ENCODE data around the gene TMOD3.
"Not testable (repeated sequence)": the region's sequence is repeated elsewhere in the genome, so short reads cannot be mapped to it uniquely, and the experiment has no call there.

The TMOD3 gene

DNA sequence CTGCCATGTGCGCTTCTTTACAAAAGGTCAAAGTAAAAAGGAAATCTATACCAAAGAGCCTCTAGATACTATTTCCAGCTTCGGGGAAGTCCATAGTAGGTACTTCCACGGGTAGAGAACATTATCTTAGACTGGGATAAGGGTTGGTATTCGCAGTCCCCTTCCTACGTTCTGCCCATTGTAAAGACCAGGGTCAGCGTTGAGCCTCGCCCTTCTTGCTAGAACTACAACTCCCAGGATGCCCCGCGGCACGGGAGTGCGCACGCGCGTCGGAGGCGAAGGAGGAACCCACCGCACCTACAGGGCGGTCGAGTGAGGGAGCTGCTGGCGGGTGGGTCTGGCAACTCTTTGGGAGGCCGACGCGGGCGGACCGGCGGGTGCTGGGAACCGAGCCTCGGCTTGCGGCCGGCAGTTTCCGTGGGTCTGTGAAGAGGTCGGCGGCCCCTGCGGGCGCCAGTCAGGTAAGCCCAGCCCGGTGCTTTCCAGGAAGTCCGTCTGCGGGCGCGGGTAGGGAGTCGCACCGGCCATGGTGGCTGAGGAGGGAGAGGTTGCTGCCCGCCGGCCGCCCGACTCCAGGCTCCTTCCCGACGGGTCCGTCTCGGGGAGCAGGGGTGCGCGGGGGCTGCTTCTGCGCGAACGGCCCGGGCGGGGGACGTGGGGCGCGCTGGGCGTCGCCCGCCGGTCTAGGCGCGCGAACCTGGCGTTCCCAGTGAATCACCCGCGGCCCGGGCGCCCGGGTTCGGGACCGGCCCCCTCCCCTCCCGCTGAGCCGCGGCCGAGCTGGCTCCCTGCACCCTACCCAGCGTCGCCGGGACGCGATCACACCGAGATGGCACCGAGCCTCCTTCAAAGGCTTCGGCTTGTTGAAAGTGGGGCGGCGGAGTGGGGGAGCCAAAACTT, at the start of gene TMOD3:
Gene TMOD3, plus strand, starts transcription at position 278 of the 900 bp plus-strand sequence. CDS start 33,232 bp downstream, outside the sequence.
- peak; percentile 91 for DNase-seq

DNA sequence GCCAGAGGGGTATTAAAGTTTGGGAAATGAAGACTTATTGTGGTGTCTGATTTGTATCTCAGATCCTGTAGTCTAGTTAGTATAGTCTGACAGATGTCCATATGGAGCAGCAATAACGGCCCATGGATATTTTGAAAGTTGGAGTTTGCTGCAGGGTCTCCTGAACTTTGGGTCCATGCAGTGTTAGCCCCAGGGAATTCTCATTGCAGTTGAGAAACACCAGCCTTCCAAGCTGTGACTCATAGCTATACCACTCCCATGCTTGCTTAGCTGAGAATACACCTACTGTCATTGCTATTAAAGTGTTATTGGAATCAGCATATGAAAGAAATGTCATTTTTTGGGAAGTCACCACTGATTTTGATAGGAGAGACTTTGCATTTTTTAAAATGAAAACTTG, 48.8 kb upstream of the TMOD3 start:
- DNase-seq = no peak

DNA sequence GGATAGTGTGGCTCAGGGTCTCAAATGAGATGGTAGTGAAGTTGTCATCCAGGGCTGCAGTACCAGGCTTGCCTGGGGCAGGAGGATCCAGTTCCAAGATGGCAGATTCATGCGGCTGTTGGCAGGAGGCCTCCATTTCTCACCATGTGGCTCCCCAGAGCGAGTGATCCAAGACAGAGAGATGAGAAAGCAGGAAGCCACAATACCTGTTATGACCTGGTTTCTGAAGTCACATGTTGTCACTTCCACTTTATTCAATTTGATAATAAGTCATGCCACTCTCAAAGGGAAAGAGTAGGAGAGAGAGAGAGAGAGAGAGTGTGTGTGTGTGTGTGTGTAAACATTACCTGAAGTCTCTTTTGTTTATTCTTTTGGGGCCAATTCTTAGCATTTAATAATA, 47.9 kb upstream of the TMOD3 start:
- no peak for DNase-seq

DNA sequence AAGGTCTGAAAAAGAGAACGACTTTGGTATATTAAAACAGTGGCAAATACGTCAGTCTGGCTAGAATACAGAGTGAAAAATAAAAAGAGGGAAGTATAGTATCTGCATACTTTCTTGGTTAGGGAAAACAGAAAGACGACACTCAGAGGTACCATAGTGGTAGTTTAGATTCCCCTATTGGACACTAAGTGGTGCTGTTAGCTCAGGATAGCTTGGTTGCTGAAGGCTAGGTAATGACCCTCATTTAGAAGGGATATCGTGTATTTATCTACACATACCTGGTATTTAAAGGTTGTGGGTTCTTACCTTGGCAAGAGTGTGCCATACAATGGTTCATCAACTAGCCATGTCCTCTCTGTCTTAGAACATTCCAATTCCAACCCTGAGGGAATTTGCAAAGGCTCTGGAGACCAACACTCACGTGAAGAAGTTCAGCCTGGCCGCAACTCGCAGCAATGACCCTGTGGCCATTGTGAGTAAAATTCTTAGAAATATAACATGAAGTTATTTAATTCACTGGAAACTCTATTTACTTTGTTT, 47.0 kb upstream of the TMOD3 start:
- DNase-seq = no peak

DNA sequence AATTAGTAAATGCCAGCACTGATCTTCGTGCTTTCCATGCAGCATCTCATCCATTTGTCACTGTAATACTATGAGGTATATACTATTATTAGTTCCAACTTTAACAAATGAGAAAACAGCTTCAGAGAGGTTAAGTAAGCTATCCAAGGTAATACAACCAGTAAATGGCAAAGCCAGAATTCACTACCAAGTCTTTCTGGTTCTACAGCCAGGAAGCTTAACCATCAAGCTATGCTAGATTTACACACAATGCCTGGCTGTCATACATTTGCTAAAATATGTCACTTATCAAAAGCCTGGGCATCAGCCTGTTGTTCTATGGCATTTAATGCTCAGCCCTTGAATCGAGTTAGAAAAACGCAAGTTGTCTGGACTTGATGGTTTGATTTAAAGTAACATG, 45.5 kb upstream of the TMOD3 start:
- no peak for DNase-seq

DNA sequence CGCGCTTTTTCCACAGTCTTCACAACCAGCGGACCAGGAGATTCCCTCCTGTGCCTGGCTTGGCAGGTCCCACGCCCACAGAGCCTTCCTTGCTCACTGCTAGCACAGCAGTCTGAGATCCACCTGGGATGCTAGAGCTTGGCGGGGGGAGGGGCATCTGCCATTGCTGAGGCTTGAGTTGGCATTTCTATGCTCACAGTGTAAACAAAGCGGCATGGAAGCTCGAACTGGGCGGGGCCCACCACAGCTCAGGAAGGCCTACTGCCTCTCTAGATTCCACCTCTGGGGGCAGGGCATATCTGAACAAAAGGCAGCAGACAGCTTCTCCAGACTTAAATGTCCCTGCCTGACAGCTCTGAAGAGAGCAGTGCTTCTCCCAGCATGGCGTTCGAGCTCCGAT, 42.3 kb upstream of the TMOD3 start:
- not testable (repeated sequence) for DNase-seq

DNA sequence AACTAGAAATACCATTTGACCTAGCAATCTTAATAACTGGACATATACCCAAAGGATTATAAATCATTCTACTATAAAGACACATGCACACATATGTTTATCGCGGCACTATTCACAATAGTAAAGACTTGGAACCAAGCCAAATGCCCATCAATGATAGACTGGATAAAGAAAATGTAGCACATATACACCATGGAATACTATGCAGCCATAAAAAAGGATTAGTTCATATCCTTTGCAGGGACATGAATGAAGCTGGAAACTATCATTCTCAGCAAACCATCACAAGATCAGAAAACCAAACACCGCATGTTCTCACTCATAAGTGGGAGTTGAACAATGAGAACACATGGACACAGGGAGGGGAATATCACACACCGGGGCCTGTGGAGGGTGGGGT, 37.0 kb upstream of the TMOD3 start:
- not testable (repeated sequence) for DNase-seq

DNA sequence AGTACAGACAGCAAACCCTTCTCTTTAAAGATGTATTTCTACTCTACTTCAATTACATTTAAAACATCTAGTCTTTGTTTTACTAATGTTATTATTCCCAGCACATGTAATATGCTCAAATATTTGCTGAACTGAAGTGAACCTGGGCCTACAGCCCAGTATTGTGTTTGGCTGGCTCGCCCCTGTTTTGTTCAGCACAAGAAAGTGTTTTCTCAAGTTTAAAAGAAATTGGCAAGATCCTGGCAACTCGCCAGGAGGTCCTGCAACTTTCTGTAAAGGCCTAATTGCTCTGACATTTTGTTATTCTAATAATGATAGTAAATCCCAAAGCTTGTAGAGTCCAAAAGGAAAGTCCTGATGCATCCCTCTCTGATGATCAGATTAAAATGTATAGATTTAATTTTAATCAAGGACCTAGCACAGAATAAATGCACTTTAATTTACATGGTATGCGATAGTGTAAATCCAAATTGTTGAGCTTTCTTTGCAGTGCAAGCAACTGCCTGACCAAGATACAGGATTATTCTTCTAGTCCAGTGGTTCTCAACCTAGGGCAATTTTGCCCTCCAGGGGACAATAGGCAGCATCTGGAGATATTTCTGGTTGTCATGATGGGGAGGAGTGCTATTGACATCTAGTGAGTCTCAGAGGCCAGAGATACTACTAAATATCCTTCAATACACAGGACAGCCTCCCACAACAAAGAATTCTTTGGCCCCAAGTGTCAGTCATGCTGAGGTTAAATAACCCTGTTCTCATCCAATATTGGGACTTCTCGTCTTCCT, 35.7 kb upstream of the TMOD3 start:
- no peak for DNase-seq

DNA sequence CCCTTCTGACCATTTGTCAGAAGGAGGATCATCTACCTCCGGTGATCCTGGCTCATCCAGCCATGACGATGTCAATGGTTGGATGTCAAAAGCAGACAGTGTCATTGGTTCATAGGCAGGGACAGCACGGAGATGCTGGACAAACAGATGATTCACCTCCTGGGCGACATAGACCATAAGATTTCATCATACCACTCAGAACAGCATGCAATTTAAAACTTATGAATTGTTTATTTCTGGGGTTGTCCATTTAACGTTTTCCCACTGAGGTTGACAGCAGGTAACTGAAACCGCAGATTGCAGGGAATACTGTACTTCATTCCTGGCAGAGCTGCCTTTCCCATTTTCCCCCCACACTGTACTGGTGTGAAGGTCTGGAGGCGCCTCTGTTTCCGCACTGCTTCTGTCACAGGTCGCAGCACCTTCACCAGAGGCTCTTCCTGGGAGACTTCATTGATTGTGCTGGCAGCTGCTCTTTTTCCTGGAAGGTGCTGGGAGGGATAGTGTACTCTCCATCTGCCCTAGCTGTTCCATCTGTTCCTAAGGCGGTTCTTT, 32.5 kb upstream of the TMOD3 start:
- no peak for DNase-seq

DNA sequence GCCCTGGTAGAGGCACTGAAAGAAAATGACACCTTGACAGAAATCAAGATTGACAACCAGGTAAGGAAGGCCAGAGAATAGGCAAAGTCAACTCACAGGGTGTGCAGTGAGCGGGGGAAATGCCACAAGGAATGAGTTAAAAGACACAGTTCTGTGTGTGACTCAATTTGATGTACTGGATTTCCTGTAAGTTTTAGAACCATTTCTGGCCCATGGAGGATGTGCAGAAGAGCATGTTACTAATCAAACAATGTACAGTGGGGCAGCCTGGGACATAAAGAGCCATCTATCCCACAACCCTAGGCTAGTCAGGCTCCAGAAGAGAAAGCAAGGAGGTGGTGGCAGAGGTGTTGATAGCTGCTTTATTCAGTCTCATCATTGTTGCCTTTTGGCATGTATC, 31.2 kb upstream of the TMOD3 start:
- no peak for DNase-seq

DNA sequence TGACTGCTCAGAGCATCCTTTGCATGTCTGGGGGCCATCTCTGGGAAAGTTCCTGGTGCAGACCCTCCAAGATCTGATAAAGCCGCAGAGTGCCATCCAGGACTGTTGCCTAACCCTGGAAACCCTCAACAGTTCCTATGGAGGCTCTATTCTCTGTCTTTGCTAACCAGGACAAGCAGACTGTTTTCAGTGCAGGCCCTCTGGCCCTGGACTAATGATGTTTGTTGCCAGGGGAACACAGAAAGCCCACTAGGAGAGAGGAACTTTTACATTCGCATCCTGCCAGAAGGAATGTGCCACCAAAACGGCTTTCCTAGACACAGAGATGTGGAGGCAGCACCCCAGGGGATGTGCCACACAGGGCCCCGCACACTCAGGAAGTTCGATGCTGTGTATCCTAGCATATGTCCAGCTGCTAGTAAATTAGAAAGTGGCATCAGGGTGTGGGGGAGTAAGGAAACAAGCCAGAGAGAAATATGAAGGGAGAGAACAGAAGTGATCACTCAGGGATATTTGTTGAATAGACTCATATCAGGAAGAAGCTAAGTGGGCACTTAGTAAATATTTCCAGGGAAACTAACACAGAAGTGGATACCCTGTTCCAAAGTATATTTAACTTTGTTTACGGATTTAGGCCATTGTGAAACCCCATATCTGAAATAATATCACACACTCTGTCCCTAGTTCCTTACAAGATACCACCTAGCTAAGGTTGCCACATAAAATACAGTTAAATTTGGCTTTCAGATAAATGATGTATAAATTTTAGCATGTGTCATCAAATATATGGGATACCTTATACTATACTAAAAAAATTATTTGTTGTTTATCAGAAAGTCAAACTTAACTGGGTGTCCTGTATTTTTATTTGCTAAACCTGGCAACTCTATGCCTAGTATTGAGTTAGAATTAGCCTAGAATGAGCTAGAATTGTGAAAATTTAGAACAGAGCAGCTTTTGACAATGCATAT, 29.9 kb upstream of the TMOD3 start:
- DNase-seq = no peak

DNA sequence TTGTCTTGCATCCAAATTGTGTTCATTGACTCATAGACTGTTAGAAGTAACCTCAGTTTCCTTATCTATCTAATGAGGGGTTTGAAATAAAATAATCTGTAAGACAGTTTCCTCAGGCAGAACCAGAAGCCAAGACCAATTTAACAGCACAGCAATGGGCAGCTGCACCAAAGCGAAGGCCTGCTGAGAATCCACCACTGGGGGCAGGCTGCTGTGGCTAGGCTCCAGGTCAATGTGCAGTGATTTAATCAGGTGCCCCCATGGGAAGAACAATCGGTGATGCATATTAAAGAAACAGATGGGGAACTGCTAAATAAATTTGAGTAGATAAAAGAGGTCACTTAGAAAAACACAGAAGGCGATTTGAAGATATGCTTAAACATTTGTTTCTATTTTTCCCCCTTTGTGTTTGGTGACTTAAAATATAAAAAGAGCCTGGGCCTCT, 28.0 kb upstream of the TMOD3 start:
- no peak for DNase-seq

DNA sequence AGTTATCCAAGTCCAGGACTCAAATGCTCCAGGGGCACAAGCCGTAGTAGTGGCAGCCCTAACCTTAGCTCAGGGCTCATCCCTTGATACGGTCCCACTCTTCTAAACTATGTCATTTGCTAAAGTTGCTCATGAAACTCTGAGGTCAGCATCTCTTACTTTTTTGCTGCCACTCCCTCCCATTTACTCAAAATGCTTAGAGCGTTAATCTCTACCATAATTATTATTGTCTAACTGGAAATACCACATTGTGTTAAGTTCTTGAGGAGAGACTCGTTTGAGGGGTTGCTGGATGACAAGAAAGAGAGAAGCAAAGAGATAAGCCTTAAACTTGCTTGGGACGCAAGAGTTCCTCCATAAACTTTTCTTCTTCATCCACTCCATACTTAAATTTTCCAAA, 26.9 kb upstream of the TMOD3 start:
- no peak for DNase-seq

DNA sequence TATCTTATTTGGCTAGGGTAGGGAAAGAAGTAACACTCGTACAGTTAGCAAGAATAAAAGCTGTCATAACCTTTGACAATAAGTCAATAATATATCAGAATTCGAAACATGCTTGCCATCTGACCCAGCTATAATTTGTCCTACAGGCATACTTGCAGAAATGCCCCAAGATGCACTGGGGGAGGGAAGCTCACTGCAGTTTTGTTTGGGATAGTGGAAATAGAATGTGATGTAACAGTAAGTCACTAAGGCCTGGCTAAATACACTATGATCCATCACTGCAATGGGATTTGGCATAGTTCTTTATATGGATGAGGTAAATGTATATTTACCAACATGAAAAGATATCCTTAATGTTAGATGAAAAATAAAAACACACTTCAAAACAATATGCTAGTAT, 25.5 kb upstream of the TMOD3 start:
- no peak for DNase-seq

DNA sequence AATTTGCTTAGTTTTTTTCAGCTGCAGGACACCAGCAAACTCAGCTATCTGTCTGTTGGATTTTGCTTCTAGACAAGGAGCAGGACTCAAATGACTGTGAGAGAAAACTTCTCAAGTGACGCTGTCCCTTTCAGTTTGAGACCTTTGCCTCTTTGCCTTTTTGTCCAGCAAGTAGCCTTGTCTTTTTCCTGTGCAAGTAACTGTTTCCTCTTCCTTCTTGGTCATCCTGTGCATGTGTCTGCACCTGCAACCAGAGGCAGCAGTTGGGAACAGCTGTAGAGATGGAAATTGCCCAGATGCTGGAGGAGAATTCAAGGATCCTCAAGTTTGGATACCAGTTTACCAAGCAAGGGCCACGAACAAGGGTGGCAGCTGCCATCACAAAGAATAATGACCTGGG, 23.3 kb upstream of the TMOD3 start:
- DNase-seq = no peak

DNA sequence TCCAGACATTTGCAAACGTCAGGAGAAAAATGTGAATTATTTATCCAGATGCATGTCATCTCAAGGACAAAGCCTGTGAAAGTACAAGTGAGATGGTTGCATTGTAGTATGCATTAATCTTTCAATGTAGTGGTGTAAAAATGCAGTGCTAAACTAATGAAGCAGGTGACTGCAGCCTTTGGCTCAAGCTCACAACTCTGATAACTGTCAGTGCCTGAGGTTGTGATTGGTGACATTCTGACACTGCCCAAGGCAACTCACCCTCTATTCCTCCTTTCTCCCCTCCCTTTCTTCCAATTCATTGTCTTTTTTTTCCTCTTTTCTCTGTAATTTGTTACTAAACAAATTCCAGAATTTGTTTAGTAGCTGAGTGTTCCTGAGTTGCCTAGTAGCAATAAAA, 20.0 kb upstream of the TMOD3 start:
- DNase-seq = no peak

DNA sequence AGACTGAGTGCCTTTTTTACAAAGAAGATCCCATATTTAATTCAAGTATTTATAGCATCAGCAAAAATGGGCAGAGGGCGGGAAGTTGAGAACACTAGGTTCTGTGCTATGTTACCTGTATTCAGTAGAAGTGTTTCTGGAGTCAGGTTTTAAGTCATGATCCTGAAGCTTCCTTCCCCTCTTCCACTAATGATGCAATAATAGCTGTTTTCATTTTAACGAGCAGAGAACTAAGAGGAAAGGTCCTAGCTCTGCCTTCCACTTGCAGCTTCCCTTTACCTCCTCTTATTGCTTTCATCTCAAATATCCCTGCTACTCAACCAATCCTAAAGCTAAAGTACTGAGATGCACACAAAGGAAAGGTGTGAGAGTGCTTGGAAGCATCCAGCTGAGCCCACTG, 16.9 kb upstream of the TMOD3 start:
- DNase-seq = no peak

DNA sequence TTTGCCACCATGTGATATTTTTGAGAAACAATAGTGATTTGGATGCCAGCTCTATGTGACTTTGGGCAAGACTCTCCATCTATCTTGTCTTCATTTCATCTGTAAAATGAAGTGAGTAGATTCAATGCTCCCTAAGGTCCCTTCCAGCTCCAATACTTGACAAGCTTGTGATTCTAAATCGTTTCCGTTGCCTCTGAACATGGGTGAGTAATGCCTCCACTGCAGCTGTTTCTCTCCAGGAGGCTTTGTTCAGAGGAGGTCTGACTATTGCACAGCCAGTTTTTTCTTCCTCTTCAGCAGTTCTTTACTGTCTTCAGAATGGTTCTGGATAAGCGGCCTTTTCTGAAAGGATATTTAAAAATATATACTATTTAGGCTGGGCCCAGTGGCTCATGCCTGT, 14.8 kb upstream of the TMOD3 start:
- DNase-seq = no peak

DNA sequence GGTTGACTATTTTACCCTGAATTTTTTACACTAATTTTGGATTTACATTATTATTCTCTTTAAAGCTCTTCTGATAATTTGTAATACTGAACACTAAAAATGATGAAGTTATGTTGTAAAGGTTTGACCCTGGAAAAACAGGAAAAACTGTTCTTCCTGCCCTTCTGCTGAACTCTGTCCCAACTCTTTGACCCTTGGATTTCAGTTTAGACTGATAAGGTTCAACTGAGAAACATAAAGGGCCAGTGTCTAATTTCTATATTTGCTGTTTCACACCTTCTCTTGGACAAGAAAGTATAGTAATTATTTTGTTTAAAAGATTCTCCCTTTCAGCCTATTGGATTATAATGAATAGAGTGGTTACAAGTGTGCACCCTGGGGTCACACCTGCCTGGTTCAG, 12.8 kb upstream of the TMOD3 start:
- no peak for DNase-seq

DNA sequence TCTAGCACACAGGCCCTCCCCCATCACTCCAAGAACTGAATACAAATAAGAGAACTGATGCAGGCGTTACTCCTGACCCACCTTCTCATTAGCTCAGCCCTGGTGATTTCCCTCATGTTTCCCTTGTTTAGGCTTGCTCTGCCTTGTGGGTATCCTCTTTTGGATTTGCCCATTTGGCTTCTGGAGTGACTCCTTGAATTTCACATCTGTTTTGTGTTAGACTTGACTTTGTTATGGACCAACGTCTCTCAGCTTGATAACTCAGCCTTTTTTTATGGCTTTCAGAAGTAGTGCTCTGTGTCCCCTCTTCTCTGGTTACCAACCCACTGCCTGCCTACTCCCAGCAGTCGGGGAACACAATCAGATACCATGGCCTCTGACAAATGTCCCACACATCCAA, 11.3 kb upstream of the TMOD3 start:
- DNase-seq = no peak

DNA sequence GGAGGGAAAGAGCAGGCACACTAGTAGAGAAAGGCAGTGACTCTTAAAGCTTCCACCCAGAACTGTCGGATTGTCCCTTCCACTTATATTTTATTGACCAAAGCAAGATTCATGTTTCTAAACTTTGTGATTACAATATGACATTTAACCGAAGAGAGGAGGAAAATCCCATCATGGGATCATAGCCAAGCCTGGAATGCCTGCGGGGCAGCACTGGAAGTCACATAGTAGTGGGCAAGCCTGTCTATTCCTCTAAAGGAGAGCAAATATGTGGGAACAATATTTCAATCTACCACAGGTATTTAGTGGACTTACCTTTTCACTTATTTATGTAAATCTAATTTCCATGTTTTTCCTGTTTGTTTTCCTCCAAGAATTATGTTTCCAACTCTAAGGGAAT, 3.8 kb upstream of the TMOD3 start:
- DNase-seq = no peak

DNA sequence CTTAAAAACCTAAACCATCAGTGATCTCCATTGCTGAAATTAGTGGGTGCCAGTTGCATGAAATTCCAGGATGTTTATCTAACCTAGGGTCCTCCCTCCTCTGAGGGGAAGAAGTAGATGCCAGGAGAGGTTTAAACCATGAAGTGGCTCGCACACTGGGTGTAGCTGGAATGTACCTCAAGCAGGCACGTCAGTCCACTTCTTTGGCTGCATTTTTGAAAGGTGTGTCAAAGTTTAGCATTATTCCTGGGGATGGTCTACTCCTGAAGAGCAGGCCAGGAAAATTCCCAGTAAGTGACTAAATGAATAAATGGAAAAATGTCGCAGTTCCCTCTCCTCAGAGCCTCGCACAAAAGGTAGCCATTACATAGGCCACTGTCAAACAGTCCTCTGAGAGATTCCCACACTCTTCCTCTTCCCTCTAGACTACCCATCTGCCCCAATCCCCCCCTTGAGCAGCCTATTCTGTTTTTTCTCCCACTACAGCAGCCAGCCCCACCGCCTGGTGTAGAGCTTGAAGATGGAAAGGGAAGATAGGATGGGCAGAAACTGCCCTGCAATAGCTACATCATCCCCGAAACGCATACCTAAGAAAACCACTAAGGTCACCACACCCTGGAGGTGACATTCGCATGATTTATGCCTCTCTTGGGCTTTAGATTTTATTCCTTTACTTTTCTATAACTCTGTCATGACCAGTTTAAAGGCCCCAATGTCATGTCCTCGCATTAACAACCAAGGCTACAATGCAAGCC, 655 bp upstream of the TMOD3 start:
- DNase-seq = no peak
